Esophagus (tissue), 2 donors: Measurements from ENCODE around the gene CCDC144A. TPM values are rescaled to one million over a fixed set of nuclear protein-coding genes. Genes with fewer than 3 reads are reported as not detected.
"Not testable (repeated sequence)": the region's sequence is repeated elsewhere in the genome, so short reads cannot be mapped to it uniquely, and the experiment has no call there.

Experiments used
- H3K27ac ChIP-seq, 2 donors: one replicate each; pipeline ENCODE4 v1.5.1; 2013; ENCODE audit warnings: low read depth in 2 of 2, mild to moderate bottlenecking in 2 of 2, inconsistent platforms in 1 of 2, low read length in 1 of 2, moderate library complexity in 1 of 2
- H3K27me3 ChIP-seq, 2 donors: one replicate each; pipeline ENCODE4 v1.6.1; 2013; ENCODE audit warnings: low read length in 2 of 2, control low read depth in 1 of 2, mild to moderate bottlenecking in 1 of 2; ENCODE audit not compliant: insufficient read depth in 2 of 2, control insufficient read depth in 1 of 2
- H3K36me3 ChIP-seq, 2 donors: one replicate each; pipeline ENCODE4 v1.6.1; 2013; ENCODE audit warnings: low read length in 1 of 2; ENCODE audit not compliant: control insufficient read depth in 2 of 2, insufficient read depth in 2 of 2
- H3K4me1 ChIP-seq, 2 donors: one replicate each; pipeline ENCODE4 v1.6.1; 2013; ENCODE audit warnings: low read length in 1 of 2; ENCODE audit not compliant: control insufficient read depth in 2 of 2, insufficient read depth in 2 of 2
- H3K4me3 ChIP-seq, 2 donors: one replicate each; pipeline ENCODE4 v1.5.1; 2013; ENCODE audit warnings: low read length in 2 of 2, mild to moderate bottlenecking in 2 of 2, low read depth in 1 of 2, moderate library complexity in 1 of 2
- H3K9me3 ChIP-seq, 2 donors: one replicate each; pipeline ENCODE4 v1.6.1; 2013; ENCODE audit warnings: mild to moderate bottlenecking in 2 of 2, low read depth in 1 of 2, low read length in 1 of 2, moderate library complexity in 1 of 2; ENCODE audit not compliant: control insufficient read depth in 2 of 2, insufficient read depth in 1 of 2
- WGBS, 2 donors: extraction: QIAGEN DNeasy Blood & Tissue Kit; methylation state at CpG; one replicate each; pipeline ENCODE4 v1.1.7; 2013; 5-methylcytosine and 5-hydroxymethylcytosine counted together
- polyA plus RNA-seq, 2 donors: library from polyadenylated mRNA; stranded (reverse); fragments of 200-250 nt; gene quantifications; one replicate each; pipeline ENCODE4 v1.2.3, GENCODE V29; 2013
- donor health status: healthy with polysubstance abuse.
- donor health status: Bipolar disorder and iron deficiency.

The CCDC144A gene, protein sequence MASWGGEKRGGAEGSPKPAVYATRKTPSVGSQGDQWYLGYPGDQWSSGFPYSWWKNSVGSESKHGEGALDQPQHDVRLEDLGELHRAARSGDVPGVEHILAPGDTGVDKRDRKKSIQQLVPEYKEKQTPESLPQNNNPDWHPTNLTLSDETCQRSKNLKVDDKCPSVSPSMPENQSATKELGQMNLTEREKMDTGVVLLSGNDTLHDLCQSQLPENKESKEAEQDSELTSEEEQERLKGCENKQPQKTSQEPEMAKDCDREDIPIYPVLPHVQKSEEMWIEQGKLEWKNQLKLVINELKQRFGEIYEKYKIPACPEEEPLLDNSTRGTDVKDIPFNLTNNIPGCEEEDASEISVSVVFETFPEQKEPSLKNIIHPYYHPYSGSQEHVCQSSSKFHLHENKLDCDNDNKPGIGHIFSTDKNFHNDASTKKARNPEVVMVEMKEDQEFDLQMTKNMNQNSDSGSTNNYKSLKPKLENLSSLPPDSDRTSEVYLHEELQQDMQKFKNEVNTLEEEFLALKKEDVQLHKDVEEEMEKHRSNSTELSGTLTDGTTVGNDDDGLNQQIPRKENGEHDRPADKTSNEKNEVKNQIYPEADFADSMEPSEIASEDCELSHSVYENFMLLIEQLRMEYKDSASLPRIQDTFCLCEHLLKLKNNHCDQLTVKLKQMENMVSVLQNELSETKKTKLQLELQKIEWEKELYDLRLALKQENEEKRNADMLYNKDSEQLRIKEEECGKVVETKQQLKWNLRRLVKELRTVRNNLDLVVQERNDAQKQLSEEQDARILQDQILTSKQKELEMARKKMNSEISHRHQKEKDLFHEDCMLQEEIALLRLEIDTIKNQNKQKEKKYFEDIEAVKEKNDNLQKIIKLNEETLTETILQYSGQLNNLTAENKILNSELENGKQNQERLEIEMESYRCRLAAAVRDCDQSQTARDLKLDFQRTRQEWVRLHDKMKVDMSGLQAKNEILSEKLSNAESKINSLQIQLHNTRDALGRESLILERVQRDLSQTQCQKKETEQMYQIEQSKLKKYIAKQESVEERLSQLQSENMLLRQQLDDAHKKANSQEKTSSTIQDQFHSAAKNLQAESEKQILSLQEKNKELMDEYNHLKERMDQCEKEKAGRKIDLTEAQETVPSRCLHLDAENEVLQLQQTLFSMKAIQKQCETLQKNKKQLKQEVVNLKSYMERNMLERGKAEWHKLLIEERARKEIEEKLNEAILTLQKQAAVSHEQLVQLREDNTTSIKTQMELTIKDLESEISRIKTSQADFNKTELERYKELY (N-terminal part only)
- polyA plus RNA-seq, result under 1 TPM; 0.29 to 0.43 TPM

DNA sequence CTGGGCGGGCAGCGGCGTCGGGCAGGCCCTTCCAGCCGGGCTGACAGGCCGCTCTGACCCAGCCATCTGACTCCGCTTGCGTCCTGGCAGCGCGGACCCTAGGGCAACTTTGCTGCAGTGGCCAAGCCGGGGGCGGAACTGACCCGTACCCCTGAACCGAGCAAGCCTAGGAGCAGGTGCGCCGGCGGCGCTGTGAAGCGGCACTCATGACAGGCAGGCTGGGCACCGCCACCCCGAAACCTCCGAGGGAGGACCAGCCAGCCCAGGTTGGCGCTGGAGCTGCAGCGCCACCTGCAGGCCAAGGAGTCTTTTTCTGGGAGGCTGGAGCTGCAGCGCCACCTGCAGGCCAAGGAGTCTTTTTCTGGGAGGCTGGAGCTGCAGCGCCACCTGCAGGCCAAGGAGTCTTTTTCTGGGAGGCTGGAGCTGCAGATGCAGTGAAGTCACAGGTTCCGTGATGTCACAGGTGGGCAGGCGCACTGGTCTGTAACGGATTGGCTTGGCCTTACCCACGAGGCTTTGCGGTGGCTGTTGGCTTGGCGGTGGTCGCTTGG, at the start of gene CCDC144A:
Gene CCDC144A (plus strand): TSS at position 511 of the 551 bp plus-strand sequence. CDS start 160 bp downstream, outside the sequence.
- H3K9me3 ChIP-seq, H3K27ac ChIP-seq, H3K4me1 ChIP-seq, H3K27me3 ChIP-seq, H3K4me3 ChIP-seq, H3K36me3 ChIP-seq: not testable (repeated sequence)
- WGBS, 2 donors, result 64 to 66% methylated on average over 23 to 33 of the region's 33 CpGs

DNA sequence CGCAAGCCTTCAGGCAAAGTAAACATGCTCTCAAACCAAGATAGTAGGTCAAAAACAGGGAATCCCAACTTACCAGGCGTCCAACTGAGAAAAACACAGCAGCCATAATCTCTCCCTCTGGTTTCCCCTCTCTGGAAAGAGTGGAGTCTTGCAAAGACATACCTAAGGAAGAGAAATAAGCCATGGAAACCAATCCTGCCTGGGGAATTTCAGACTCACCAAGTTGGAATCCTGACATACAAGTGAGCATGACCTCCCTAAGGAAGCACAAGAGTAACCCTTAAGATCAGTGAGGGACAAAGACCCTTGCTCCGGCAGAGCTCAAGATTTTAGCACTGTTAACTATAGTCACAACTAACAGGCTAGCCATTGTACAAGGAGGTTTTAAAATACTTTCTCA, 40.5 kb upstream of the CCDC144A start:
- Histone ChIP-seq H3K4me1 (no peaks in the 10 kb centered on the region), H3K4me3 (no peak overlapping the region), H3K27ac (no peak overlapping the region), H3K36me3 (no peaks in the 10 kb centered on the region), H3K27me3 (no peaks in the 10 kb centered on the region), H3K9me3 (no peaks in the 10 kb centered on the region)
- WGBS, 2 donors, result 97 to 99% methylated on average over 3 of the region's 3 CpGs

DNA sequence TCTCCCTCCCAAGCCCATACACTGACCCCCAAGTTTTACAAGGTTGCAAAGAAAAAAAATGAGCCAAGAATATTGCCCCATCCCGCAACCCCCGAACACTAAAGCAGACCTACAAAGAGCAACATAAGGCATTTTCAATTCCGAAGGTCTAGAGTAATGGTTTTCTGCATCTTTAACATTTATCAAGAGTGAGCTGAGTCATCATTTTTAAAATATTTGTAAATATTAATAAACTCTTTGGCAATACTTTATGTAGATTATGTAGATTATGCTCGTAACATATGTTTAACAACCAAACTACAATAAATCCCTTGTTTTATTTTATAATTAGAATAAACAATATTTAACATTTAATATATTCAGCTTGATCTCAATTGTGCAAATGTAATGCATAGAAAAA, 37.8 kb upstream of the CCDC144A start:
- H3K27me3 ChIP-seq, result no peaks in the 10 kb centered on the region
- no peaks in the 10 kb centered on the region for H3K36me3 ChIP-seq
- peak overlapping the region in 1 of 2 donors; percentile 64 for H3K4me3 ChIP-seq
- 89 to 93% methylated on average over 4 of the region's 4 CpGs for WGBS, 2 donors
- H3K9me3 ChIP-seq, result no peaks in the 10 kb centered on the region
- H3K27ac ChIP-seq, result peak overlapping the region in 1 of 2 donors; percentile 91
- no peaks in the 10 kb centered on the region for H3K4me1 ChIP-seq

DNA sequence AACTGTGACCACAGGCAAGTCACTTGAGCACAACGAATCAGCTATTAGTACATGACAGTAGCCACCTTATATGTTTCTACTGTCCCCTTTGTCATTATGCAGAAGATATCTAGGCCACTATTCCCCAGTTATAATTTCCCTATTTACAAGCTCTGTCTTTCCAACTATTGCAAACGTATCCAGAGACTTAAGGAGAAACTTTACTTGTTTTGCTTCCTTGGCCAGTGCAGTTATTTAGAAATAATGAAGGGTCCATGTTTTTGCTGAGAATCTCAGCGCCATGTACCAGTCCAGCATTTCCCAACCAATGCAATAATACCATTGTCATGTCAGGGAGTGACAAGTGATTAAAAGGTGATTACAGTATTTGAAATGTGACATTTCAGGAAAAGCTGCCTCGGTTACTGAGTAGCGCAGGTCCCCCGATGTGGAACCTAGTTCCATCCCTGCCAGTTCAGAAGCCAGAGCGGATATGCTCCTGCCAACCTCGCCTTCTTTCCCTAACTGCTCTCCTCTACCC, 37.1 kb upstream of the CCDC144A start:
- H3K27me3 ChIP-seq, result no peaks in the 10 kb centered on the region
- no peaks in the 10 kb centered on the region for H3K4me1 ChIP-seq
- H3K36me3 ChIP-seq, result no peaks in the 10 kb centered on the region
- no peaks in the 10 kb centered on the region for H3K9me3 ChIP-seq
- H3K27ac ChIP-seq, result peak overlapping the region; percentile 89 to 91
- H3K4me3 ChIP-seq, result peak overlapping the region; percentile 61 to 64
- WGBS, 2 donors, result 8 to 10% methylated on average over 7 to 8 of the region's 8 CpGs

DNA sequence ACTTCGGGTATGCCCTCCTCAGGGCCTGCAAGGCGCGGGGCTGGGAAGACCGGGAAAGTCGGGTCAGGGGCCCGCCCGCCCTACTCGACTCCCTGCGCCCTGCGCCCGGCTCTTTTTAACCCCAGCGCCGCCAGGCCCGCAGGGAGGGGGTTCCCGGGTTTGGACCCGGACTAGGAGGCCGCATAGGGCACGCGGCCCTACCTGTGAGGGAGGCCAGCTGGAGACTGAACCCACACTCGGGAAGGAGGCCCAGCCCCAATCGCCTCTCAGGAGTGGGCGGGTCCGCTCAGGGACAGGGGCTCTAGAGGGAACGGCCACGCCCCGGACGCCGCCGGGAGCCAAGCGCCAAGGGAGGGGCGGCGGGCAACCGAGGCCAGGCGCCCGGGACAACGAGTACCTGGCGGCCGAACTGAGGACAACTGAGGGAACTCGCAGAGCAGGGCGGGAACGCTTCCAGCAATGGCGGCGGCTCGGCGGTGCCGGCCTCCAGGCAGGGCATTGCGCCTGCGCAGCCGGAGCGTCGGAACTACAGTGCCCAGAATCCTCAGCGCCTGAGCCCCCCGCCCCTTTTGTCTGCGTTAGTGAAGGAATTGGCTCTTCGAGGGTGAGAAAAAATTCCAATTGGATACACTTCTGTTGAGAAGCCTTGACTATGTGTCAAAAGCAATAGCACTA, 36.5 kb upstream of the CCDC144A start, which contains the start of gene ZNF624:
Gene ZNF624 (minus strand): TSS at position 484 of the 675 bp plus-strand sequence.
- Histone ChIP-seq H3K9me3 (peaks cover 0 to 2% of the 10 kb centered on the region in 2 donors), H3K27ac (peak within 1 kb of the TSS; percentile 89 to 91), H3K27me3 (no peaks in the 10 kb centered on the region), H3K4me3 (peak within 1 kb of the TSS; percentile 61 to 64), H3K4me1 (no peaks in the 10 kb centered on the region), H3K36me3 (no peaks in the 10 kb centered on the region)
- 0% methylated on average over 55 of the region's 55 CpGs for WGBS, 2 donors

DNA sequence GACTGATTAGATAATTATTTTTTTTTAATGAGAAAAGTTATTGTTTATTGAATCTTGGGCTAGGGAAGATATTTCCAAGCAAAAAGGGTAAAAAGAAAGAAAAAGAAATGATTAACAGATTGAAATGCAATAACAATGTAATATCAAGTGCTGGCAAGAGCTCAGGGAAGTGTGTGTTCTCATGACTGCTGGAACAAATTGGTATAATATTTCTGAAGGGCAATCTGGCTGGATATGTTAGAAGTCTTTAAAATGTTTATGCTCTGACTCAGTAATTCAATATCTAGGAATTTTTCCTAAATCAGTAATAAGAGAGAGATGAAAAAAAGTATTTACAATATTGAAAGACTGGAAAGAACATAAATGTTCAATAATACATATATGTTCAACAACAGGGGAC, 28.8 kb upstream of the CCDC144A start:
- H3K27ac ChIP-seq, result no peak overlapping the region
- H3K4me1 ChIP-seq, result no peaks in the 10 kb centered on the region
- H3K4me3 ChIP-seq, result no peak overlapping the region
- no peaks in the 10 kb centered on the region for H3K36me3 ChIP-seq
- H3K27me3 ChIP-seq, result no peaks in the 10 kb centered on the region
- H3K9me3 ChIP-seq, result peaks cover 0 to 2% of the 10 kb centered on the region in 2 donors

DNA sequence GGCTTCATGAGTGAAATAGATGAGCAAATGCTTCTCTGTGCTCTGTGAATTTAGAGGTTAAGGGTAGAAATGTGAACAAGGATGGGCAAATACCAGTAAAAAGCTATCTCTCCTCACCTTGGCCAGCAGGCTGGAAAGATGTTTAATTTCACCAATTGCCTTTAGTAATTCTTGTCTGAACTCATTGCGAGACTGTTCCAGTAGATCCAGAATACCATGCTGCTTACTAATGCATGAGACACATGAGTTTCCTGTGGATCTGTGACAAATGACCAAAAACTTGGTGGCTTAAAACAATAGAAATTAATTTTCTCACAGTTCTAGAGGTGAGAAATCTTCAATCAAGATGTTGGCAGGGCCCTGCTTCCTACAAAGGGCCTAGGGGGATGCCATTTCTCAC, 27.1 kb upstream of the CCDC144A start:
- peaks cover 0 to 2% of the 10 kb centered on the region in 2 donors for H3K9me3 ChIP-seq
- WGBS, 2 donors, result 77 to 84% methylated on average over 1 of the region's 1 CpG
- H3K27me3 ChIP-seq, result no peaks in the 10 kb centered on the region
- H3K4me1 ChIP-seq, result peaks cover 0 to 4% of the 10 kb centered on the region in 2 donors
- H3K36me3 ChIP-seq, result no peaks in the 10 kb centered on the region
- no peak overlapping the region for H3K27ac ChIP-seq
- no peak overlapping the region for H3K4me3 ChIP-seq

DNA sequence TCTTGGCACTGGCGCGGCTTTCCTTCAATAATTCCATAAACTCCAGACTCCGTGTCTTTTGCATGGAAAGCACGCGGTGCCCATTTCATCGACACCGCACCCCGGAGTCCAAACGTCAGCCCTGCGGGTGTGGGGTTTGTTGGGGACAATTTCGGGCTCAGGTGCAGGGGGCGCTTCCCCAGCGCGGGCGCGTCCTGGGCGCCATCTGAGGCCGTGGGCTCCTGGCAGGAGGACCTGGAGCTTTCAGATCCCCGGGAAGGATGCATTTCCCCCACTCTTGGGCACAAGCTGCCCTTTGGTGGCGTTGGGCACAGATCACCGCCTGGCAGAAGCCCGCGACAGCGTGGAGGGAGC, 23.5 kb upstream of the CCDC144A start:
- not testable (repeated sequence) for H3K4me1 ChIP-seq, H3K36me3 ChIP-seq, H3K27me3 ChIP-seq, H3K27ac ChIP-seq, H3K9me3 ChIP-seq
- peak overlapping the region in 1 of 2 donors; percentile 43 for H3K4me3 ChIP-seq
- WGBS, 2 donors, result 52 to 54% methylated on average over 23 to 24 of the region's 24 CpGs
